ENCODE measurements around the gene HSD17B8.

HSD17B8 gene

GRCh38 chr6:33187809-33188208 lies 16.6 kb upstream of the HSD17B8 start:
- Histone ChIP-seq H3K27me3 (ENCODE audit: insufficient read depth, low read length, poor library complexity) (no peaks in the 10 kb centered on the region), H3K4me2 (ENCODE audit: insufficient read depth, low read length) (no peak overlapping the region), H3K4me1 (ENCODE audit: insufficient read depth, low read length) (peaks cover 16% of the 10 kb centered on the region), H3K27ac (ENCODE audit: low read length) (no peak overlapping the region), H3K9ac (ENCODE audit: low read depth, low read length) (no peak overlapping the region), H3K9me3 (ENCODE audit: insufficient read depth, low read length, severe bottlenecking) (peaks cover 3% of the 10 kb centered on the region), H3K4me3 (ENCODE audit: low read depth in 1 of 2, low read length in 2 of 2) (no peak overlapping the region), H2AFZ (ENCODE audit: low read depth, low read length) (no peak overlapping the region), H4K20me1 (ENCODE audit: insufficient read depth, low read length) (no peaks in the 10 kb centered on the region), H3K36me3 (ENCODE audit: insufficient read depth, low read length) (no peaks in the 10 kb centered on the region), H3K79me2 (ENCODE audit: insufficient read depth, low read length) (no peaks in the 10 kb centered on the region)
- DNase-seq (no peak), ATAC-seq (ENCODE audit: insufficient read depth, low read depth) (no peak)
- TF ChIP-seq CTCF (IDR thresholded peaks at IDR 0.05; ENCODE audit: borderline replicate concordance, extremely low read depth, low read length, poor library complexity, severe bottlenecking), result no peak
- TF ChIP-seq EZH2 (IDR thresholded peaks at IDR 0.05; ENCODE audit: borderline replicate concordance, low read depth, low read length, severe bottlenecking), result no peak

GRCh38 chr6:33189164-33189563 lies 15.3 kb upstream of the HSD17B8 start:
- Histone ChIP-seq H3K4me1 (ENCODE audit: insufficient read depth, low read length) (peaks cover 2% of the 10 kb centered on the region), H3K79me2 (ENCODE audit: insufficient read depth, low read length) (no peaks in the 10 kb centered on the region), H3K4me3 (ENCODE audit: low read depth in 1 of 2, low read length in 2 of 2) (no peak overlapping the region), H3K27me3 (ENCODE audit: insufficient read depth, low read length, poor library complexity) (no peaks in the 10 kb centered on the region), H3K36me3 (ENCODE audit: insufficient read depth, low read length) (peaks cover 4% of the 10 kb centered on the region), H2AFZ (ENCODE audit: low read depth, low read length) (no peak overlapping the region), H3K4me2 (ENCODE audit: insufficient read depth, low read length) (no peak overlapping the region), H3K9ac (ENCODE audit: low read depth, low read length) (no peak overlapping the region), H4K20me1 (ENCODE audit: insufficient read depth, low read length) (0 out of 2 replicates have a peak, but pooled peaks cover 3% of the 10 kb centered on the region), H3K9me3 (ENCODE audit: insufficient read depth, low read length, severe bottlenecking) (no peaks in the 10 kb centered on the region), H3K27ac (ENCODE audit: low read length) (no peak overlapping the region)
- TF ChIP-seq EZH2 (IDR thresholded peaks at IDR 0.05; ENCODE audit: borderline replicate concordance, low read depth, low read length, severe bottlenecking), result no peak
- no peak for TF ChIP-seq CTCF (IDR thresholded peaks at IDR 0.05; ENCODE audit: borderline replicate concordance, extremely low read depth, low read length, poor library complexity, severe bottlenecking)
- ATAC-seq (ENCODE audit: insufficient read depth, low read depth) (no peak), DNase-seq (no peak)

GRCh38 chr6:33189625-33190448 lies 14.6 kb upstream of the HSD17B8 start:
- no peak for DNase-seq
- no peak overlapping the region for H3K27ac ChIP-seq (ENCODE audit: low read length)
- H3K79me2 ChIP-seq (ENCODE audit: insufficient read depth, low read length), result no peaks in the 10 kb centered on the region
- TF ChIP-seq CTCF (IDR thresholded peaks at IDR 0.05; ENCODE audit: borderline replicate concordance, extremely low read depth, low read length, poor library complexity, severe bottlenecking) (no peak), EZH2 (IDR thresholded peaks at IDR 0.05; ENCODE audit: borderline replicate concordance, low read depth, low read length, severe bottlenecking) (no peak)
- H3K9me3 ChIP-seq (ENCODE audit: insufficient read depth, low read length, severe bottlenecking), result no peaks in the 10 kb centered on the region
- H3K4me2 ChIP-seq (ENCODE audit: insufficient read depth, low read length), result no peak overlapping the region
- H3K4me1 ChIP-seq (ENCODE audit: insufficient read depth, low read length), result no peaks in the 10 kb centered on the region
- H3K4me3 ChIP-seq (ENCODE audit: low read depth in 1 of 2, low read length in 2 of 2), result no peak overlapping the region
- peaks cover 10% of the 10 kb centered on the region; the same call in 1 of the 2 replicates for H4K20me1 ChIP-seq (ENCODE audit: insufficient read depth, low read length)
- peaks cover 11% of the 10 kb centered on the region for H3K36me3 ChIP-seq (ENCODE audit: insufficient read depth, low read length)
- no peak overlapping the region for H3K9ac ChIP-seq (ENCODE audit: low read depth, low read length)
- no peak overlapping the region for H2AFZ ChIP-seq (ENCODE audit: low read depth, low read length)
- ATAC-seq (ENCODE audit: insufficient read depth, low read depth), result no peak
- H3K27me3 ChIP-seq (ENCODE audit: insufficient read depth, low read length, poor library complexity), result no peaks in the 10 kb centered on the region

Data from DND-41 (cell line).